A549 (cell line): ENCODE measurements around the gene SLC1A3.

ENCODE experiments used
- CTCF ChIP-seq: fragments of >200 bp; sonication (Bioruptor Twin); formaldehyde crosslinking; IDR thresholded peaks from 3 replicates; pipeline ENCODE4 v1.5.1; 2016
- FOSL2 ChIP-seq, 2 experiments: fragments of 450-650 bp in 1 of 2; fragments of >200 bp in 1 of 2; sonication (Bioruptor Twin) in 1 of 2; formaldehyde crosslinking; IDR thresholded peaks; 2 replicates each; pipeline versions ENCODE4 v1.5.0 to v1.6.1; 2016 to 2020; ENCODE audit warnings: mild to moderate bottlenecking in 1 of 2, moderate library complexity in 1 of 2
- HDAC2 ChIP-seq: fragments of 200-600 bp; sonication (generic); IDR thresholded peaks from 2 replicates; pipeline ENCODE4 v1.6.1; 2016
- MYC ChIP-seq: IDR thresholded peaks from 2 replicates; pipeline ENCODE4 v1.6.1; 2012; ENCODE audit warnings: mild to moderate bottlenecking, inconsistent platforms, low read length, improper control_type of control experiment, borderline replicate concordance
- POLR2A ChIP-seq: IDR thresholded peaks from 2 replicates; pipeline ENCODE4 v1.6.1; 2012; ENCODE audit warnings: mild to moderate bottlenecking, low read length

- no peak for TF ChIP-seq FOSL2 (IDR thresholded peaks at IDR 0.05)
- no peak for TF ChIP-seq FOSL2 (CRISPR knock-in tag; IDR thresholded peaks at IDR 0.05)
- TF ChIP-seq POLR2A = no peak
- TF ChIP-seq MYC = no peak
- TF ChIP-seq HDAC2 = no peak
- TF ChIP-seq CTCF = no peak
Observed at GRCh38 chr5:36654564-36654963, 48.2 kb downstream of the SLC1A3 start.
